ENCODE data around the gene CDC42SE2.

The CDC42SE2 gene

DNA sequence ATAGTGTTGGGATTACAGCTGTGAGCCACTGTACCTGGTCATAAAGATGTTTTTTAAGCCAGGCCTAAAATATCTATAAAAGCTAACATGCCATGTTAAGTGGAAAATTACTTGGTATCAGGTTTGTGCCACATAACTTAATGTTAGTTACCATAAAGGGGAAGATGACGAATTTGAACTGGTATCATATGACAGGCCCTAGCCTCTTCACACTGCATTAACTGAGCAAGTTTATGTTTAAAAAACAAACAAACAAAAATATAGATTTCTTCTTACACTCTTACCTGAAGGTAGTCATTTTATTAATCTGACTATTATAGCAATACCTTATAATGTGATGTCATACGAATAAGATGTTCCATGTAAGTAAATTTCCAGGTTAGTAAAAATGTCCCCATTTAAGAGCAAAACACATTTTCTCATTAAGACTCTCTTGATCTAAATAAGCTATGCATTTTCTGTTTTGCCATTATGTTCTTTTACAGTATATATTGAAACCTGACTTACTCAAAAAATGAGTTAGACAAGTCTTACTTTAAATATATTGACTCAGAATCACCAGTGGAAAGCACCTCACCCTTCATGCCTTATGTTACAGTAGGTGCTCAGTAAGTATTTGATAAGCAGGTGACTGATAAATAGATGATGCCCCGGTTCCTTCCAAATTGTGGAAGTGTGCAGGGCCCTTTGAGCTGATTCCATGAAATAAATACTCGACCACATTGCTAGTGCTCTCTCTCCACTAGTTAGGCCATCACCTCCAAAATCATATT is 125.4 kb downstream of the CDC42SE2 start:
- peaks cover 26% of the 10 kb centered on the region for H3K36me3 ChIP-seq (replicated peaks; ENCODE audit: low read depth, low read length)
- peak overlapping the region; percentile 92 for H3K27ac ChIP-seq (ENCODE audit: low read length)
- no peak overlapping the region; the same call in 1 of the 2 replicates for H3K4me3 ChIP-seq (ENCODE audit: low read length)
- TF ChIP-seq, protein P1, sequence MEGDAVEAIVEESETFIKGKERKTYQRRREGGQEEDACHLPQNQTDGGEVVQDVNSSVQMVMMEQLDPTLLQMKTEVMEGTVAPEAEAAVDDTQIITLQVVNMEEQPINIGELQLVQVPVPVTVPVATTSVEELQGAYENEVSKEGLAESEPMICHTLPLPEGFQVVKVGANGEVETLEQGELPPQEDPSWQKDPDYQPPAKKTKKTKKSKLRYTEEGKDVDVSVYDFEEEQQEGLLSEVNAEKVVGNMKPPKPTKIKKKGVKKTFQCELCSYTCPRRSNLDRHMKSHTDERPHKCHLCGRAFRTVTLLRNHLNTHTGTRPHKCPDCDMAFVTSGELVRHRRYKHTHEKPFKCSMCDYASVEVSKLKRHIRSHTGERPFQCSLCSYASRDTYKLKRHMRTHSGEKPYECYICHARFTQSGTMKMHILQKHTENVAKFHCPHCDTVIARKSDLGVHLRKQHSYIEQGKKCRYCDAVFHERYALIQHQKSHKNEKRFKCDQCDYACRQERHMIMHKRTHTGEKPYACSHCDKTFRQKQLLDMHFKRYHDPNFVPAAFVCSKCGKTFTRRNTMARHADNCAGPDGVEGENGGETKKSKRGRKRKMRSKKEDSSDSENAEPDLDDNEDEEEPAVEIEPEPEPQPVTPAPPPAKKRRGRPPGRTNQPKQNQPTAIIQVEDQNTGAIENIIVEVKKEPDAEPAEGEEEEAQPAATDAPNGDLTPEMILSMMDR (IDR thresholded peaks at IDR 0.05; ENCODE audit: low read depth, low read length) = no peak
- no peak for TF ChIP-seq EZH2phosphoT487 (IDR thresholded peaks at IDR 0.05; ENCODE audit: low read depth)
- H4K20me1 ChIP-seq (ENCODE audit: insufficient read depth, low read length) = peaks cover 36% of the 10 kb centered on the region
- H2AFZ ChIP-seq (ENCODE audit: low read depth, low read length) = no peak overlapping the region
- H3K4me2 ChIP-seq (ENCODE audit: low read length) = peak overlapping the region; percentile 50
- H3K9me3 ChIP-seq (ENCODE audit: insufficient read depth, low read length) = no peaks in the 10 kb centered on the region
- H3K79me2 ChIP-seq (ENCODE audit: low read length) = peaks cover 97% of the 10 kb centered on the region
- peak overlapping the region; percentile 33 for H3K9ac ChIP-seq (ENCODE audit: low read length)
- H3K4me1 ChIP-seq (ENCODE audit: low read length) = peaks cover 83% of the 10 kb centered on the region
- no peaks in the 10 kb centered on the region for H3K27me3 ChIP-seq (ENCODE audit: low read depth, low read length)

GRCh38 chr5:131389869-131390265 is 126.0 kb downstream of the CDC42SE2 start:
- H2AFZ ChIP-seq (ENCODE audit: low read depth, low read length) = no peak overlapping the region
- H3K36me3 ChIP-seq (replicated peaks; ENCODE audit: low read depth, low read length) = peaks cover 26% of the 10 kb centered on the region
- H3K9me3 ChIP-seq (ENCODE audit: insufficient read depth, low read length) = no peaks in the 10 kb centered on the region
- peak overlapping the region; percentile 33; the same call in 1 of the 2 replicates for H3K9ac ChIP-seq (ENCODE audit: low read length)
- peak overlapping the region; percentile 92 for H3K27ac ChIP-seq (ENCODE audit: low read length)
- peaks cover 84% of the 10 kb centered on the region for H3K4me1 ChIP-seq (ENCODE audit: low read length)
- H3K4me3 ChIP-seq (ENCODE audit: low read length) = no peak overlapping the region; the same call in 1 of the 2 replicates
- TF ChIP-seq, protein P1 (IDR thresholded peaks at IDR 0.05; ENCODE audit: low read depth, low read length) = no peak
- TF ChIP-seq EZH2phosphoT487 (IDR thresholded peaks at IDR 0.05; ENCODE audit: low read depth) = no peak
- H3K79me2 ChIP-seq (ENCODE audit: low read length) = peaks cover 94% of the 10 kb centered on the region
- peak overlapping the region; percentile 50 for H3K4me2 ChIP-seq (ENCODE audit: low read length)
- no peaks in the 10 kb centered on the region for H3K27me3 ChIP-seq (ENCODE audit: low read depth, low read length)
- H4K20me1 ChIP-seq (ENCODE audit: insufficient read depth, low read length) = peaks cover 32% of the 10 kb centered on the region

DNA sequence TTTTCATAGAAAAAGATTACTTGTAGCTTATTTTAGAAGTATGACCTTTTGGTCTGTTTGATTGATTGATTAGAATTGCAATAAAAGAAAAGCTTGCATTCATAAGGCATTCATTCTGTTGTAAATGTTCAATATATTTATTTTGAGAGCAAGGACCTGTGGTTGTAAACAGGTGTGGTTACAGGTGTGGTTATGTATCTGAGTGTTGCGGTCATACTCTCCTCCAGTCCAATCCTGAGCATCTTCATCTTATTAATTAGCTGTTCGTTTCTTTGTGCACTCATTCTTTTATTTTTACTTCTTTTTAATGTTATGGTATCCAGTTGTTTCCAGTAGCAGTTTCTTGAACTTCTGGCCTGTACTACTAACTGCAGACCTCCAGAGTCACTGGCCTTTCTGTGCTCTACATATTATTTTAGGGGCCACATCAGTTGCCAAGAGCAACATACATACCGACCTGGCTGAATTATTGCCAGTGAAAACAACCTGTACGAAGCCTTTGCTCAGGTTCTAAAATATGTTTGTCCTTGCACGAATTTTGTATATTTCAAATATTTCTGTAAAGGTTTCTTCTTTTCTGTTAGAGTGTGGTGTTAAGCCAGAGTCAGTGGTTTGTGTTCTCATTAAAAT is 128.7 kb downstream of the CDC42SE2 start:
- Histone ChIP-seq H3K27me3 (ENCODE audit: low read depth, low read length) (no peaks in the 10 kb centered on the region), H3K36me3 (replicated peaks; ENCODE audit: low read depth, low read length) (peaks cover 28% of the 10 kb centered on the region), H3K4me3 (ENCODE audit: low read length) (no peak overlapping the region), H3K9ac (ENCODE audit: low read length) (peak overlapping the region; percentile 59; the same call in 1 of the 2 replicates), H4K20me1 (ENCODE audit: insufficient read depth, low read length) (0 out of 2 replicates have a peak, but pooled peaks cover 10% of the 10 kb centered on the region), H3K27ac (ENCODE audit: low read length) (peak overlapping the region; percentile 93), H2AFZ (ENCODE audit: low read depth, low read length) (no peak overlapping the region), H3K9me3 (ENCODE audit: insufficient read depth, low read length) (no peaks in the 10 kb centered on the region), H3K4me1 (ENCODE audit: low read length) (peaks cover 87% of the 10 kb centered on the region), H3K79me2 (ENCODE audit: low read length) (peaks cover 89% of the 10 kb centered on the region), H3K4me2 (ENCODE audit: low read length) (peak overlapping the region; percentile 53; the same call in 1 of the 2 replicates)
- TF ChIP-seq, protein P1 (IDR thresholded peaks at IDR 0.05; ENCODE audit: low read depth, low read length) = no peak
- TF ChIP-seq EZH2phosphoT487 (IDR thresholded peaks at IDR 0.05; ENCODE audit: low read depth) = no peak

GRCh38 chr5:131393498-131393968 is 129.7 kb downstream of the CDC42SE2 start:
- peaks cover 36% of the 10 kb centered on the region for H3K36me3 ChIP-seq (replicated peaks; ENCODE audit: low read depth, low read length)

More at GRCh38 chr5:131393498-131393968, 129.7 kb downstream of the CDC42SE2 start:
- peak overlapping the region; percentile 34; the same call in 1 of the 2 replicates for H3K4me3 ChIP-seq (ENCODE audit: low read length)
- H3K9ac ChIP-seq (ENCODE audit: low read length) = peak overlapping the region; percentile 59
- TF ChIP-seq, protein P1 (IDR thresholded peaks at IDR 0.05; ENCODE audit: low read depth, low read length) = no peak
- TF ChIP-seq EZH2phosphoT487 (IDR thresholded peaks at IDR 0.05; ENCODE audit: low read depth) = no peak
- no peak overlapping the region for H2AFZ ChIP-seq (ENCODE audit: low read depth, low read length)
- H3K9me3 ChIP-seq (ENCODE audit: insufficient read depth, low read length) = no peaks in the 10 kb centered on the region
- H4K20me1 ChIP-seq (ENCODE audit: insufficient read depth, low read length) = 0 out of 2 replicates have a peak, but pooled peaks cover 7% of the 10 kb centered on the region
- peaks cover 86% of the 10 kb centered on the region for H3K79me2 ChIP-seq (ENCODE audit: low read length)
- H3K4me2 ChIP-seq (ENCODE audit: low read length) = peak overlapping the region; percentile 53
- H3K27ac ChIP-seq (ENCODE audit: low read length) = peak overlapping the region; percentile 93
- H3K4me1 ChIP-seq (ENCODE audit: low read length) = peaks cover 83% of the 10 kb centered on the region
- no peaks in the 10 kb centered on the region for H3K27me3 ChIP-seq (ENCODE audit: low read depth, low read length)
